GOT3 (cell line): ENCODE data around the gene IFI30.
"Not testable (repeated sequence)": the region's sequence is repeated elsewhere in the genome, so short reads cannot be mapped to it uniquely, and the experiment has no call there.

Experiments used
- DNase-seq: peaks from one replicate; lab custom pipeline; 2025; ENCODE audit warnings: mixed read lengths; lab: John Stamatoyannopoulos, UW

IFI30 gene

DNA sequence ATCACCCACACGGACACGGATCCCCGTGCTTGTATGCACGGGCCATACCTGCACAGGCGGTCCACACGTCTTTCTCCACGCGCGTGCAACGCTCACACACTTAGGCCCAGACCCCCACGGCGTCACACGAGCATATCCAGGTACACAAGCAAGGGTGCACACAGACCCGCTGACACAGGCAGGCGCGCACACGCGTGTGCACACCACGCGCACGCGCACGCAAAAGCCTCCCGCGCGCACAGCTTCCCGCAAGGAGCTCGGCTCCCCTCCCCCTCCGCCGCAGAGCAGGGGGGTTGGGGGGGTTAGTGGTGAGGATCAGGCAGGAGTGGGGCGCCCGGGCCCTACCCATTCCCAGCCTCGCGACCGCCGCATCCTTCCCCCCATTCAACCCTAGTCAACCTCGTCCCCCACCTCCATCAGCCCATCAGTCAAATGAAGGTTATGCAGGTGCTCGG lies 29.8 kb downstream of the IFI30 start:
- DNase-seq: no peak

DNA sequence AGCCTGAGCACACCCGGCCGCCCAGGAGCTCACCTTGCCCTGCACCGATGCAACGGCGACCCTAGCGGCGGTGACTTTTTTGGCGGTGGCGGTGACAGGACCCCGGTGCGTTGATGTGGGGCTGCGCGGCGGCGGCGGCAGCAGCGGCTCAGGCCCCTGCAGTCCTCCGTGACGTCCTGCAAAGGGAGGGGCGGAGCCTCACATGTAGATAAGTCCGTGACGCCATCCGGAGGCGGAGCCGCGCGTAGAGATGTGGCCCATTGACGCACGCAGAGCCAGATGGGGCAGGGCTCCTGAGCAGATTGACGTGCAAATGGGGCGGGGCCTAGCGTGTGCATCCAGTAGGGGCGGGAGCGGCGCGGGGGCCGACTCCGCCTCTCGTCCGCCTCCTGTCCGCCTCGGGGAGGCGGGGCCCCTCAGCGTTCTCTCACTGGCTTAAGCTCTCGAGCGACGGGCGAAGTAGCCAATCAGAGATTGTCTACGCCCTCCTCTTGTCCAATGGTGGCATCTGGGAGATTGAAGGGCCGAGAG lies 30.3 kb downstream of the IFI30 start, which contains the start of gene RAB3A:
Gene RAB3A (minus strand): TSS at position 180 of the 531 bp plus-strand sequence. CDS start 1,302 bp downstream, outside the sequence.
- peak; percentile 98 for DNase-seq

- DNase-seq: no peak
These were observed 31.0 kb downstream of the IFI30 start for GRCh38 chr19:18204394-18205199.

GRCh38 chr19:18205200-18205892 lies 31.7 kb downstream of the IFI30 start:
- DNase-seq: no peak

DNA sequence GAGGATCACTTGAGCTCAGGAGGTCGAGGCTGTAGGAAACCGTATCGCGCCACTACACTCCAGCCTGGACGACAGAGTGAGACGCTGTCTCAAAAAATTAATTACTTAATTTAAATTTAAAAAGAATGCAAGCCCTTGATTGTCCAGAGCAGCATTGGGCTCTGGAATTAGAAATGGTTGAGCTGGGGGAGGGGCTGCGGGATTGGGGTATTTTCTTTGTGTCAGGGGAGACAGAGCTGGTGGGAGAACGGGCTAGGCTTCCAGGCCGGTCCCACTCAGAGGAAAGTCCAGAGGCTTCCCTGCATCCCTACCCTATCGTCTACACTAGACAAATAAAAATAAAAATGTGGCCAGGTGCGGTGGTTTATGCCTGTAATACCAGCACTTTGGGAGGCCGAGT lies 32.4 kb downstream of the IFI30 start:
- no peak for DNase-seq

- no peak for DNase-seq
These were observed 34.7 kb downstream of the IFI30 start for GRCh38 chr19:18208098-18208951.

DNA sequence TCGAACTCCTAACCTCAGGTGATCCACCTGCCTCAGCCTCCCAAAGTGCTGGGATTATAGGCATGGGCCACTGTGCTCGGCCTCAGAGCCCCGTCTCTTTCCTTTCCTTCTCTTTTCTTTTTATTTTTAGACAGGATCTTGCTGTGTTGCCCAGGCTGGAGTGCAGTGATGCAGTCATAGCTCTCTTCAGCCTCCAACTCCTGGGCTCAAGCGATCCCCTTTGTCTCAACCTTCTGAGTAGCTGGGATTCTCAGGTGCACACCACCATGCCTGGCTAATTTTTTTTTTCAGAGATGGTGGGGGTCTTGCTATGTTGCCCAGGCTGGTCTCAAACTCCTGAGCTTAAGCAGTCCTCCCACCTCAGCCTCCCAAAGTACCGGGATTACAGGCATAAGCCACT lies 36.3 kb downstream of the IFI30 start:
- DNase-seq: not testable (repeated sequence)

- DNase-seq: no peak
These were observed 38.1 kb downstream of the IFI30 start for GRCh38 chr19:18211683-18212082.

- no peak for DNase-seq
These were observed 41.3 kb downstream of the IFI30 start for GRCh38 chr19:18214779-18215433.

- DNase-seq: no peak
These were observed 43.2 kb downstream of the IFI30 start for GRCh38 chr19:18216789-18217188.

- no peak for DNase-seq
These were observed 44.5 kb downstream of the IFI30 start for GRCh38 chr19:18218159-18218558.

DNA sequence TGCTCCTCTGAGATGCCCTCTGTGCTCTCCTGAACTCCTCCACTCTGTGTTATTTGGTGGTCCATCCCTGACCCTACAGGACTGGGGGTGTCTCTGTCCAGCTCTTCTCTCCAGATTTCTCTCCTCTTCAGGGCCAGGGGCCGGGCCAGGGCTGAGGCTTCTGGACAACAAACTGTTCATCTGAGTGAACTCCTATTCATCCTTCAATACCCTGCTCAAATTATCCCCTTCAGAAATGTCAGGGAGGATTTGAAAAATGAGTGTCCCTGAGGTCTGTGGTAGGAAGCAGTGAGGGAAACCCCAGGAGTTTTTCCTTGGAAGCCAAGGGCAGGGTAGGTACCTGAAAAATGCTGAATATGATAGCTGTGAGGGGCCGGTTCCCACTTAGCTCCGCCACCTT lies 45.0 kb downstream of the IFI30 start:
- no peak for DNase-seq

- DNase-seq: no peak
These were observed 46.5 kb downstream of the IFI30 start for GRCh38 chr19:18219911-18220631.

- no peak for DNase-seq
These were observed 47.1 kb downstream of the IFI30 start for GRCh38 chr19:18220632-18221275.

- no peak for DNase-seq
These were observed 48.5 kb downstream of the IFI30 start for GRCh38 chr19:18221815-18222725.

DNA sequence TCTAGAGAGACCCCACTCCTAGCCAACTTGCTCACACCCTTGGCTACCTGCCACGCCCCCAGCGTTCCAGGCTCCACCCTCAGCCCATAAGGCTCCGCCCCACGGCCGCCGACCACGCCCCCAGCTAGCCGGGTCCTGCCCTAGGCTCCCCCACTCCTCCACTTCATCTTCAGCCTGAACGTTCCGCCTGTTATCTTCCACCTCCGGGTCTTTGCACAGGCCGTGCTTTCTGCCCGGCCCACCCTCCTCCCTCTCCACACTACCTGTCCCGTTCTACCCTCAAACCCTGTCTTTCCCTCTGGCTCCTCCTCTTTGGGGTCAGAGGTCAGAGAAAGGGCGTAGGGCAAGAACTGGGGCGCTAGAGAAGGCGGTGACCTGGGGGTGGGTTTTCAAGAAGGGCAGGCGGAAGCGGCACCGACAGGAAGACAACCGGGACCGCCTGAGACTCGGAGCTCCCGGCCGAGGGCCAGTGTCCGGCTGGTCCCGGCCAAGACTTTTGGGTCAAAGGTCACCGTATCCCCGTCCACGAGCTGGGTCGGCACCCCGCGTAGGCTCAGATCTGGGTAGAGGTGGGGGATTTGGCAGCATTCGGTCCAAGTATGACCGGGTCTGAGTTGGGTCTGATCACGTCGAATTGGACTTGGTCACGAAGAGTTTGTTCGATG lies 50.4 kb downstream of the IFI30 start:
- no peak for DNase-seq

- DNase-seq: peak; percentile 74
These were observed 51.1 kb downstream of the IFI30 start for GRCh38 chr19:18224525-18225354.

DNA sequence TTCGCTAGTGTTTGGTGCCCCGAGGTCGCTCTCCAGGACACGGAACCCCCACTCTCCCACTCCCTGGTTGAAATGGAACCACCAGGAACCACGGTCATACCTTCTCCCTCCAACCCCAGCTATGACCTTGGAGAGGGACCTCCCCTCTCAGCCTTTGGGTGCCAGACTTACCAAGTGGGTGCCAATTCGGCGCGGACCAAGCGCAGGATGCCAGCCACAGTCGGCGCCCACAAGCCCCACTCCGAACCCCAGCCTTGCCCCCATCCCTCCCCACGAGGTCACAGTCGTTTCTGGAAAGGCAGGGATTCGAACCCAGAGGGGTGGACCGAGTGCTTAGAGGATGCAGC lies 51.7 kb downstream of the IFI30 start:
- no peak for DNase-seq
